H9 (cell line): ENCODE measurements around the gene GPR42. TPM values are rescaled to one million over a fixed set of nuclear protein-coding genes. Genes with fewer than 3 reads are reported as not detected.

Experiments
- DNase-seq: peaks from one replicate; pipeline ENCODE4 v3.0.0-alpha.2; 2017
- H2AFZ ChIP-seq: one replicate; pipeline ENCODE4 v1.6.1; 2013; ENCODE audit warnings: mild to moderate bottlenecking, low read length, control low read depth, moderate library complexity
- H2AK5ac ChIP-seq: 2 replicates; pipeline ENCODE4 v1.6.1; 2013; ENCODE audit warnings: low read length, control low read depth, mixed read lengths; ENCODE audit not compliant: insufficient read length
- H2BK120ac ChIP-seq: one replicate; pipeline ENCODE4 v1.6.1; 2013; ENCODE audit warnings: low read depth, mild to moderate bottlenecking, low read length, control low read depth, inconsistent platforms; ENCODE audit not compliant: poor library complexity, severe bottlenecking
- H2BK12ac ChIP-seq: 2 replicates; pipeline ENCODE4 v1.6.1; 2013; ENCODE audit warnings: low read length, control low read depth, mixed read lengths, low read depth; ENCODE audit not compliant: insufficient read length
- H2BK15ac ChIP-seq: 2 replicates; pipeline ENCODE4 v1.6.1; 2013; ENCODE audit warnings: low read depth, low read length, control low read depth
- H2BK20ac ChIP-seq: one replicate; pipeline ENCODE4 v1.6.1; 2013; ENCODE audit warnings: low read depth, mild to moderate bottlenecking, low read length, control low read depth, inconsistent platforms; ENCODE audit not compliant: poor library complexity, severe bottlenecking
- H2BK5ac ChIP-seq: 2 replicates; pipeline ENCODE4 v1.6.1; 2013; ENCODE audit warnings: low read length, control low read depth, mixed read lengths; ENCODE audit not compliant: insufficient read length
- H3K14ac ChIP-seq: 2 replicates; pipeline ENCODE4 v1.6.1; 2013; ENCODE audit warnings: low read length, control low read depth; ENCODE audit not compliant: insufficient read depth
- H3K18ac ChIP-seq: 2 replicates; pipeline ENCODE4 v1.6.1; 2013; ENCODE audit warnings: low read depth, mild to moderate bottlenecking, mixed read lengths, low read length, control low read depth; ENCODE audit not compliant: insufficient read length
- H3K23ac ChIP-seq: 2 replicates; pipeline ENCODE4 v1.6.1; 2013; ENCODE audit warnings: low read length, control low read depth, mixed read lengths, low read depth; ENCODE audit not compliant: insufficient read length
- H3K23me2 ChIP-seq: 2 replicates; pipeline ENCODE4 v1.6.1; 2013; ENCODE audit warnings: low read depth, mild to moderate bottlenecking, mixed read lengths, low read length, control low read depth; ENCODE audit not compliant: insufficient read length, poor library complexity, severe bottlenecking
- H3K27ac ChIP-seq: 2 replicates; pipeline ENCODE4 v1.5.1; 2013; ENCODE audit warnings: low read length, control low read depth, mixed read lengths, low read depth; ENCODE audit not compliant: insufficient read length
- H3K27me3 ChIP-seq: 2 replicates; pipeline ENCODE4 v1.6.1; 2013; ENCODE audit warnings: low read length, control low read depth, inconsistent platforms; ENCODE audit not compliant: insufficient read depth
- H3K4ac ChIP-seq: 2 replicates; pipeline ENCODE4 v1.6.1; 2013; ENCODE audit warnings: low read depth, mild to moderate bottlenecking, control low read depth, inconsistent platforms, low read length, moderate library complexity
- H3K4me1 ChIP-seq: 2 replicates; pipeline ENCODE4 v1.6.1; 2013; ENCODE audit warnings: low read length, control low read depth, inconsistent platforms; ENCODE audit not compliant: insufficient read depth
- H3K4me2 ChIP-seq: 2 replicates; pipeline ENCODE4 v1.6.1; 2013; ENCODE audit warnings: low read length, control low read depth, mixed read lengths; ENCODE audit not compliant: insufficient read length, insufficient read depth
- H3K56ac ChIP-seq: 2 replicates; pipeline ENCODE4 v1.6.1; 2013; ENCODE audit warnings: low read depth, mild to moderate bottlenecking, mixed read lengths, low read length, control low read depth; ENCODE audit not compliant: insufficient read length
- H3K79me1 ChIP-seq: 2 replicates; pipeline ENCODE4 v1.6.1; 2013; ENCODE audit warnings: low read depth, mild to moderate bottlenecking, moderate library complexity, low read length, control low read depth, inconsistent platforms; ENCODE audit not compliant: insufficient read depth, poor library complexity, severe bottlenecking
- H3K79me2 ChIP-seq: 2 replicates; pipeline ENCODE4 v1.6.1; 2013; ENCODE audit warnings: low read length, control low read depth, inconsistent platforms; ENCODE audit not compliant: insufficient read depth
- H3K9ac ChIP-seq: 2 replicates; pipeline ENCODE4 v1.6.1; 2013; ENCODE audit warnings: low read length, control low read depth, mixed read lengths; ENCODE audit not compliant: insufficient read length; ENCODE audit errors: extremely low read depth
- H3K9me3 ChIP-seq: one replicate; pipeline ENCODE4 v1.6.1; 2013; ENCODE audit warnings: low read depth, low read length, inconsistent platforms; ENCODE audit not compliant: control insufficient read depth
- H3T11ph ChIP-seq: one replicate; pipeline ENCODE4 v1.6.1; 2013; ENCODE audit warnings: mild to moderate bottlenecking, low read length, control low read depth, inconsistent platforms
- H4K20me1 ChIP-seq: one replicate; pipeline ENCODE4 v1.6.1; 2013; ENCODE audit not compliant: control insufficient read depth, insufficient read length, insufficient read depth
- H4K5ac ChIP-seq: 2 replicates; pipeline ENCODE4 v1.6.1; 2013; ENCODE audit warnings: low read depth, mild to moderate bottlenecking, mixed read lengths, low read length, control low read depth; ENCODE audit not compliant: insufficient read length
- H4K8ac ChIP-seq: replicated peaks from 2 replicates; pipeline ENCODE4 v1.6.1; 2013; ENCODE audit warnings: low read length, control low read depth, mixed read lengths, low read depth; ENCODE audit not compliant: insufficient read length
- H4K91ac ChIP-seq: 2 replicates; pipeline ENCODE4 v1.6.1; 2013; ENCODE audit warnings: low read depth, mild to moderate bottlenecking, moderate library complexity, mixed read lengths, low read length, control low read depth; ENCODE audit not compliant: insufficient read length
- H3K27ac Mint-ChIP-seq, 3 experiments: 2 replicates in 2 of 3; 3 replicates in 1 of 3; pipeline ENCODE4 v1.8.0; 2020 to 2021; ENCODE audit warnings: mixed read lengths in 3 of 3, mild to moderate bottlenecking in 1 of 3, moderate library complexity in 1 of 3
- H3K27me3 Mint-ChIP-seq: 2 replicates; pipeline ENCODE4 v1.8.0; 2021; ENCODE audit warnings: low read depth, mild to moderate bottlenecking, moderate library complexity, mixed read lengths
- H3K36me3 Mint-ChIP-seq, 3 experiments: 2 replicates in 2 of 3; 3 replicates in 1 of 3; pipeline ENCODE4 v1.8.0; 2020 to 2021; ENCODE audit warnings: low read depth in 3 of 3, mixed read lengths in 3 of 3; ENCODE audit not compliant: insufficient read depth in 1 of 3
- H3K4me1 Mint-ChIP-seq, 2 experiments: 2 replicates each; pipeline ENCODE4 v1.8.0; 2020; ENCODE audit warnings: mixed read lengths in 2 of 2
- H3K4me3 Mint-ChIP-seq, 2 experiments: 2 replicates in 1 of 2; 3 replicates in 1 of 2; pipeline ENCODE4 v1.8.0; 2020 to 2021; ENCODE audit warnings: mild to moderate bottlenecking in 2 of 2, mixed read lengths in 2 of 2, moderate library complexity in 1 of 2
- H3K9me3 Mint-ChIP-seq, 2 experiments: 2 replicates in 1 of 2; 3 replicates in 1 of 2; pipeline ENCODE4 v1.8.0; 2020; ENCODE audit warnings: mild to moderate bottlenecking in 2 of 2, mixed read lengths in 2 of 2, moderate library complexity in 1 of 2
- CTCF ChIP-seq: fragments of 200-600 bp; sonication (generic); conservative IDR thresholded peaks from 3 replicates; pipeline ENCODE4 v1.8.0; 2021; ENCODE audit warnings: antibody characterized with exemption, mild to moderate bottlenecking
- WGBS: extraction: QIAGEN DNeasy Blood & Tissue Kit; methylation state at CpG from one replicate; pipeline ENCODE4 v1.1.7; 2013; ENCODE audit warnings: missing lambda C conversion rate, low lambda C conversion rate, mixed read lengths; ENCODE audit not compliant: insufficient read length; ENCODE audit errors: extremely low coverage; 5-methylcytosine and 5-hydroxymethylcytosine counted together
- total RNA-seq: library from RNA; stranded (reverse); gene quantifications from 2 replicates; pipeline ENCODE4 v1.2.1, GENCODE V29; 2021

GPR42 gene
- total RNA-seq, 1 experiment from 2014 or later: not detected

- Histone ChIP-seq H2AK5ac (no peak overlapping the region), H2BK12ac (no peak overlapping the region), H3K23ac (no peak overlapping the region), H3K27me3 (no peaks in the 10 kb centered on the region), H3K23me2 (no peaks in the 10 kb centered on the region), H3K14ac (no peak overlapping the region; the same call in 1 of the 2 replicates), H2AFZ (no peak overlapping the region), H3K18ac (no peak overlapping the region), H4K5ac (no peak overlapping the region), H2BK120ac (no peak overlapping the region), H3K4ac (no peak overlapping the region), H3K56ac (no peak overlapping the region), H3K4me2 (no peak overlapping the region), H3K79me1 (no peaks in the 10 kb centered on the region), H2BK15ac (no peak overlapping the region), H2BK20ac (no peak overlapping the region), H3K9ac (no peak overlapping the region), H3K4me1 (no peaks in the 10 kb centered on the region), H4K20me1 (no peaks in the 10 kb centered on the region), H4K91ac (no peak overlapping the region), H3K9me3 (no peaks in the 10 kb centered on the region), H2BK5ac (no peak overlapping the region), H3K27ac (no peak overlapping the region), H3T11ph (no peak overlapping the region), H4K8ac (no peak overlapping the region), H3K79me2 (no peaks in the 10 kb centered on the region)
- Mint-ChIP-seq H3K4me1 (peaks cover 0 to 3% of the 10 kb centered on the region in 2 experiments; a peak in 2 of 4 replicates), H3K36me3 (no peaks in the 10 kb centered on the region), H3K27ac (no peak overlapping the region), H3K4me3 (no peak overlapping the region), H3K9me3 (no peaks in the 10 kb centered on the region), H3K27me3 (peaks cover 22% of the 10 kb centered on the region)
- no CpG with 5 or more reads among the region's 6 CpGs for WGBS
- TF ChIP-seq CTCF: no peak
- DNase-seq: no peak
Measured at GRCh38 chr19:35407619-35408018, 36.8 kb downstream of the GPR42 start.
